Measurements from ENCODE around the gene MYH1. TPM values are rescaled to one million over a fixed set of nuclear protein-coding genes. Genes with fewer than 3 reads are reported as not detected.

MYH1 gene
- total RNA-seq, 1 experiment from 2014 or later, result not detected

GRCh38 chr17:10477701-10478100 lies 40.6 kb downstream of the MYH1 start:
- H3K36me3 Mint-ChIP-seq (ENCODE audit: insufficient read depth in 1 of 3, low read depth in 3 of 3), result peaks cover 4 to 12% (median 9%) of the 10 kb centered on the region in 3 experiments
- Histone ChIP-seq H4K8ac (replicated peaks; ENCODE audit: insufficient read length, low read depth, low read length) (no peak overlapping the region), H3K4ac (ENCODE audit: low read depth, low read length) (no peak overlapping the region), H2BK20ac (ENCODE audit: low read depth, low read length, poor library complexity, severe bottlenecking) (no peak overlapping the region), H3K23ac (ENCODE audit: insufficient read length, low read depth, low read length) (no peak overlapping the region), H2AK5ac (ENCODE audit: insufficient read length, low read length) (no peak overlapping the region), H3K23me2 (ENCODE audit: insufficient read length, low read depth, low read length, poor library complexity, severe bottlenecking) (no peaks in the 10 kb centered on the region), H4K5ac (ENCODE audit: insufficient read length, low read depth, low read length) (no peak overlapping the region), H3K79me1 (ENCODE audit: insufficient read depth, low read depth, low read length, poor library complexity, severe bottlenecking) (no peaks in the 10 kb centered on the region), H4K91ac (ENCODE audit: insufficient read length, low read depth, low read length) (no peak overlapping the region), H3K9ac (ENCODE audit: extremely low read depth, insufficient read length, low read length) (no peak overlapping the region), H3K56ac (ENCODE audit: insufficient read length, low read depth, low read length) (no peak overlapping the region), H3K9me3 (ENCODE audit: control insufficient read depth, low read depth, low read length) (no peaks in the 10 kb centered on the region), H3K18ac (ENCODE audit: insufficient read length, low read depth, low read length) (no peak overlapping the region), H2BK5ac (ENCODE audit: insufficient read length, low read length) (no peak overlapping the region), H3K4me2 (ENCODE audit: insufficient read depth, insufficient read length, low read length) (no peak overlapping the region), H2BK12ac (ENCODE audit: insufficient read length, low read depth, low read length) (no peak overlapping the region), H2BK120ac (ENCODE audit: low read depth, low read length, poor library complexity, severe bottlenecking) (no peak overlapping the region), H3T11ph (ENCODE audit: low read length) (no peak overlapping the region), H3K4me1 (ENCODE audit: insufficient read depth, low read length) (no peaks in the 10 kb centered on the region), H2BK15ac (ENCODE audit: low read depth, low read length) (no peak overlapping the region), H3K27ac (ENCODE audit: insufficient read length, low read depth, low read length) (no peak overlapping the region), H4K20me1 (ENCODE audit: control insufficient read depth, insufficient read depth, insufficient read length) (no peaks in the 10 kb centered on the region), H3K79me2 (ENCODE audit: insufficient read depth, low read length) (no peaks in the 10 kb centered on the region), H2AFZ (ENCODE audit: low read length) (no peak overlapping the region), H3K27me3 (ENCODE audit: insufficient read depth, low read length) (no peaks in the 10 kb centered on the region), H3K14ac (ENCODE audit: insufficient read depth, low read length) (no peak overlapping the region)
- DNase-seq, result no peak
- peaks cover 11 to 16% of the 10 kb centered on the region in 2 experiments for H3K9me3 Mint-ChIP-seq
- no peak overlapping the region for H3K4me3 Mint-ChIP-seq
- WGBS (ENCODE audit: extremely low coverage, insufficient read length, low lambda C conversion rate), result no CpG with 5 or more reads among the region's 1 CpG
- no peak for TF ChIP-seq CTCF (conservative IDR thresholded peaks at IDR 0.05)
- no peak overlapping the region for H3K27ac Mint-ChIP-seq
- no peaks in the 10 kb centered on the region for H3K27me3 Mint-ChIP-seq (ENCODE audit: low read depth)
- H3K4me1 Mint-ChIP-seq, result no peaks in the 10 kb centered on the region
